Activated CD8-positive, alpha-beta memory T cell treated with anti-CD3 and anti-CD28 coated beads for 1 hour (primary cell): ENCODE results near the gene ATF7.
"Not testable (repeated sequence)": the region's sequence is repeated elsewhere in the genome, so short reads cannot be mapped to it uniquely, and the experiment has no call there.

Experiments
- DNase-seq, 2 donors: peaks; one replicate each; pipeline ENCODE4 v3.0.0-alpha.2; 2020; ENCODE audit warnings: low read depth in 1 of 2; ENCODE audit errors: extremely low read depth in 1 of 2

Gene ATF7

GRCh38 chr12:53625946-53626701 lies at the start of gene ATF7:
Gene ATF7, minus strand, starts transcription at chr12:53626382. Its CDS starts 25,382 bp downstream, at chr12:53601000.
- peak; percentile 97 for DNase-seq

- DNase-seq = no peak
These were observed 49.0 kb upstream of the ATF7 start for GRCh38 chr12:53674977-53675700.

GRCh38 chr12:53670971-53671370 lies 44.8 kb upstream of the ATF7 start:
- DNase-seq = no peak

- DNase-seq = no peak
These were observed 44.1 kb upstream of the ATF7 start for GRCh38 chr12:53670308-53670707.

- DNase-seq = no peak
These were observed 40.9 kb upstream of the ATF7 start for GRCh38 chr12:53667080-53667479.

- no peak for DNase-seq
These were observed 38.8 kb upstream of the ATF7 start for GRCh38 chr12:53664936-53665335.

- DNase-seq = no peak
These were observed 38.0 kb upstream of the ATF7 start for GRCh38 chr12:53664191-53664590.

GRCh38 chr12:53660041-53660440 lies 33.9 kb upstream of the ATF7 start:
- no peak for DNase-seq

GRCh38 chr12:53659571-53659981 lies 33.4 kb upstream of the ATF7 start:
- no peak for DNase-seq

GRCh38 chr12:53659011-53659551 lies 32.9 kb upstream of the ATF7 start:
- DNase-seq = no peak

GRCh38 chr12:53657041-53657440 lies 30.9 kb upstream of the ATF7 start:
- no peak for DNase-seq

- DNase-seq = no peak
These were observed 27.4 kb upstream of the ATF7 start for GRCh38 chr12:53653595-53653994.

GRCh38 chr12:53652366-53652765 lies 26.2 kb upstream of the ATF7 start:
- no peak for DNase-seq

- DNase-seq = no peak
These were observed 25.6 kb upstream of the ATF7 start for GRCh38 chr12:53651737-53652136.

GRCh38 chr12:53646300-53646699 lies 20.1 kb upstream of the ATF7 start:
- not testable (repeated sequence) for DNase-seq

- no peak for DNase-seq
These were observed 19.0 kb upstream of the ATF7 start for GRCh38 chr12:53645165-53645564.

- no peak for DNase-seq
These were observed 18.0 kb upstream of the ATF7 start for GRCh38 chr12:53644133-53644532.

- no peak for DNase-seq
These were observed 17.2 kb upstream of the ATF7 start for GRCh38 chr12:53643232-53643979.

GRCh38 chr12:53638057-53638456 lies 11.9 kb upstream of the ATF7 start:
- DNase-seq = no peak

GRCh38 chr12:53636641-53637040 lies 10.5 kb upstream of the ATF7 start:
- no peak for DNase-seq

GRCh38 chr12:53635708-53636107 lies 9.5 kb upstream of the ATF7 start:
- DNase-seq = not testable (repeated sequence)
